ENCODE results near the gene SNAI3.

DNA sequence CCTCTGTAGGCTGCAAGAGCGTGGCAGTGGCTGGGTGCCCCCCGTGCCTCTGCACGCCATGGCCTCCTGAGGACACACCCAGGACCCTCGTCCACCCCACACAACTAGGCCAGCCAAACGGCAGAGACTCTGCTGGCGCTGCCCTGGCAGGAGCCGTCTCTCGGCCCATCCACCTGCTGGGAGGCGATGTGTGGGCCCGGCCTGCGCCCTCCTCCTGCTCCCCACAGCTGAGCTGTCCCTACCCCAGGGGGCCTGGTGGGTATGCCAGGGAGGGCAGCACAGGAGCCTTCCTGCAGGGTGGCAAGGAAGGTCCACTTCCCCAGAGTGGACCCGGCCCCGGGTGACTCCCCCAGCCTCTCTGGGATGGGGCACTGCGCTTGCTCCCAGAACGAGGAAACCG, 12.9 kb upstream of the SNAI3 start:
- TF ChIP-seq POLR2A (IDR thresholded peaks at IDR 0.05): no peak
- no peak for TF ChIP-seq CTCF (IDR thresholded peaks at IDR 0.05 in 8 of 11, conservative IDR thresholded peaks at IDR 0.05 in 3 of 11)

Data from spleen (tissue), 7 donors.